Glomerular visceral epithelial cell (primary cell): Measurements from ENCODE around the gene PLIN4.
A peak's percentile ranks its signal among the peaks of the same experiment; 100 is the strongest.
"Not testable (repeated sequence)": the region's sequence is repeated elsewhere in the genome, so short reads cannot be mapped to it uniquely, and the experiment has no call there.

Experiments used
- DNase-seq: peaks from one replicate; pipeline ENCODE4 v3.0.0-alpha.2; 2016; ENCODE audit errors: extremely low spot score

The PLIN4 gene, protein sequence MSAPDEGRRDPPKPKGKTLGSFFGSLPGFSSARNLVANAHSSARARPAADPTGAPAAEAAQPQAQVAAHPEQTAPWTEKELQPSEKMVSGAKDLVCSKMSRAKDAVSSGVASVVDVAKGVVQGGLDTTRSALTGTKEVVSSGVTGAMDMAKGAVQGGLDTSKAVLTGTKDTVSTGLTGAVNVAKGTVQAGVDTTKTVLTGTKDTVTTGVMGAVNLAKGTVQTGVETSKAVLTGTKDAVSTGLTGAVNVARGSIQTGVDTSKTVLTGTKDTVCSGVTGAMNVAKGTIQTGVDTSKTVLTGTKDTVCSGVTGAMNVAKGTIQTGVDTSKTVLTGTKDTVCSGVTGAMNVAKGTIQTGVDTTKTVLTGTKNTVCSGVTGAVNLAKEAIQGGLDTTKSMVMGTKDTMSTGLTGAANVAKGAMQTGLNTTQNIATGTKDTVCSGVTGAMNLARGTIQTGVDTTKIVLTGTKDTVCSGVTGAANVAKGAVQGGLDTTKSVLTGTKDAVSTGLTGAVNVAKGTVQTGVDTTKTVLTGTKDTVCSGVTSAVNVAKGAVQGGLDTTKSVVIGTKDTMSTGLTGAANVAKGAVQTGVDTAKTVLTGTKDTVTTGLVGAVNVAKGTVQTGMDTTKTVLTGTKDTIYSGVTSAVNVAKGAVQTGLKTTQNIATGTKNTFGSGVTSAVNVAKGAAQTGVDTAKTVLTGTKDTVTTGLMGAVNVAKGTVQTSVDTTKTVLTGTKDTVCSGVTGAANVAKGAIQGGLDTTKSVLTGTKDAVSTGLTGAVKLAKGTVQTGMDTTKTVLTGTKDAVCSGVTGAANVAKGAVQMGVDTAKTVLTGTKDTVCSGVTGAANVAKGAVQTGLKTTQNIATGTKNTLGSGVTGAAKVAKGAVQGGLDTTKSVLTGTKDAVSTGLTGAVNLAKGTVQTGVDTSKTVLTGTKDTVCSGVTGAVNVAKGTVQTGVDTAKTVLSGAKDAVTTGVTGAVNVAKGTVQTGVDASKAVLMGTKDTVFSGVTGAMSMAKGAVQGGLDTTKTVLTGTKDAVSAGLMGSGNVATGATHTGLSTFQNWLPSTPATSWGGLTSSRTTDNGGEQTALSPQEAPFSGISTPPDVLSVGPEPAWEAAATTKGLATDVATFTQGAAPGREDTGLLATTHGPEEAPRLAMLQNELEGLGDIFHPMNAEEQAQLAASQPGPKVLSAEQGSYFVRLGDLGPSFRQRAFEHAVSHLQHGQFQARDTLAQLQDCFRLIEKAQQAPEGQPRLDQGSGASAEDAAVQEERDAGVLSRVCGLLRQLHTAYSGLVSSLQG (N-terminal part only)

GRCh38 chr19:4518345-4519171, at the start of gene PLIN4:
Gene PLIN4, minus strand, starts transcription at chr19:4518486. Its CDS starts 214 bp downstream, at chr19:4518272.
- no peak for DNase-seq

DNA sequence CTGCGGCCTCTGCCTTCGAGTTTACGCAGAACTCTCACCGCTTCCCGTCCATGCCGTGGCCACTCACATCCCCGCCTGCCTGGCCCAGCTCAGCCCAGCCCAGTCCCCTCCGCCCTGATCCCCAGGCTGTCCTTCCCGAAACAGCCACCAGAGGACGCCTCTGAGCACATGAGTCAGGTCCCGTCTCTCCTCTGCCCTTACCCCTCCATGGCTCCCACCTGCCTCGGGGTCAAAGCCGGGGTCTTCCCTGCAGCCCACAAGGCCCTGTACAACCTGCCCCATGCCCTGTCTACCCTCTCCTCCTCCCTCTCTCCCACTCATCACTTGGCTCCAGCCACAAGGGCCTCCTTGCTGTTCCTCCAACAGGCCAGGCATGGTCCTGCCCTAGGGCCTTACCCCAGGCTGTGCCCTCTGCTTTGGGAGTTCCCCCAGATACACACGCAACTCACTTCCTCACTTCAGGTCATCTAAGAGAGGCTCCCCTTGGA, 49.3 kb upstream of the PLIN4 start:
- DNase-seq = peak; percentile 41

DNA sequence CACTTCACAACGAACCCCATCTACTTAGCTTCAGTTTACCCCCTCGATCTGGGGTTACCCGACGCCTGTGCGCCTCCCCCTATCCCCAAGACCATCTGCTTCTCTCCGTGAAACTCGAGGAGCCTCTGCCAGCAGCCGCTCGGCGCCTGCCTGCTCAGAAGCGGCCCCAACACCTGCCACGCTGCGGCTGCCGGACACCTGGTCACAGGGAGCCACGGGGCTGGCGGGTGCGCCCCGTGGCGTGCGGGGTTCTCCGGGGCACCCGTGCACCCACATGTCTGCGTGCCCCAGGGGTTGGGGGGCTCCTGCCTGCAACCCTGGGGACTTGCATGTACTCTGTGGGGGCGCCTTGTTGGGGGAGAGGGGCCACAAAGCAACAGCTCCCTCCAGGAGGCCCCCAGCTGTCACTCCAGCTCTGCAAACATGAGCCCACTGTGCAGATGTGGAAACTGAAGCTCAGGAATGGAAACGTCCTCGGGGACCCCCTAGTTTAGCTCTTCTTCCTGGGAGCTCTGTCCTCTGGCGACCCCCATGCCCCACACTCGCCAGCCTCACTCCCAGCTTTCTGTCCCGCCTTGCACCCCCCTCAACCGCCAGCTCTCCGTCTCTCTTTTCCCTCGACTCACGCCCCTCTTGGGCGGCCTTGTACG, 48.2 kb upstream of the PLIN4 start:
- no peak for DNase-seq

GRCh38 chr19:4563562-4563961, 45.3 kb upstream of the PLIN4 start:
- not testable (repeated sequence) for DNase-seq

DNA sequence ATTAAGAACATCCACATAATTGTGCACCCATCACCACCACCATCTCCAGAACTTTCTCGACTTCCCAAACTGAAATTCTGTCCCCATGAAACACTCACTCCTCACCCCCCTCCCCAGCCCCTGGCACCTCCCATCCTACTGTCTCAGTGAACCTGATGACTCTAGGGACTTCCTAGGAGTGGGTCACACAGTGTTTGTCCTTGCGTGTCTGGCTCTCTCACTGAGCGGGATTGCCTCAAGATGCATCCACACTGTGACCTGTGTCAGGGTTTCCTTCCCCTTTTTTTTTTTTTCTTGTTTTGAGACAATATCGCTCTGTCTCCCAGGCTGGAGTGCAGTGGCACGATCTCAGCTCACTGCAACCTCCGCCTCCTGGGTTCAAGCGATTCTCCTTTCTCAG, 43.8 kb upstream of the PLIN4 start:
- not testable (repeated sequence) for DNase-seq

GRCh38 chr19:4559569-4559968, 41.3 kb upstream of the PLIN4 start, which contains the start of gene SEMA6B:
Gene SEMA6B, minus strand, starts transcription at chr19:4559684. Its CDS starts 1,227 bp downstream, at chr19:4558457.
- no peak for DNase-seq

DNA sequence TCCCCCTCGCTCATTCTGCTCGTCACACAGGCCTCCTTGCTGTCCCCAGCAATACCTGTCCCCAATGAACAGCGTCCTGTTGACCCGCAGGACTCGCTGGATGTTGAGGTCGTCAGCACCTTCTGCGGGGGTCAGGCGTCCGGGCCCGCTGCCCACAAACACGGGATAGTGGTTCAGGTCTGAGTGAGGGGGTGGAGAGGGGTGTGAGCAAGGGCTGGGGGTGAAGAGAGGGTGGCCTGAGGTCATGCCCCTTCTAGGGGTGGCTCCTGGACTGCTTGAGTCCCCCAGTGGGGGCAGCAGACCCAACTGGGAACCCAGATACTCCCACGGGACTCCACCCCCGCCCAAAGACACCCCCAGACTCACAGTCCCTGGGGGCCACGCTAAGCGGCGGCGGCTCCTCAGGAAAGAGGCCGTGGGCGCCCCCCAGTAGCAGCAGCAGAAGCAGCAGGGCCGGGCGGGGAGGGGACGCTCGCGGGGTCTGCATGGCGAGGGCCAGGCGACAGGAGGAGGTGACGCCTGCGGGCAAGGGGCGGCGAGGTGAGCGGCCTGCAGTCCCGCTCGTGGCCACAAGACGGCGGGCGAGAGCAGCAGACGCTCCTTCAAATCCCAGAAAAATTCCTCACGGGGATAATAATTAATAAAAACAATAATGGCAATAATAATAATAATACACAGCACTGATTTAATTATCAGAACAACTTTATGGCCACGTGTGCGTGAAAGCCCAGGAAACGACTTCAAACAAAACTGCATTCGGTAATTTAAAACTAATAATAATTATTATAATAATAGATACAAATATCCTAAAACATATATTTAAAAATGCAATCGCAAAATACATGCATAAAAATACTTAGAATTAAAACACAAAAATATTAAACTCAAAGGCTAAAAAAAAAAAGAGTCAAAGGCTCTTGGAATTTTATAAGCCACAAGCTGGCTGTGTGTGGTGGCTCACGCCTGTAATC, 40.0 kb upstream of the PLIN4 start:
- DNase-seq = peak; percentile 47

DNA sequence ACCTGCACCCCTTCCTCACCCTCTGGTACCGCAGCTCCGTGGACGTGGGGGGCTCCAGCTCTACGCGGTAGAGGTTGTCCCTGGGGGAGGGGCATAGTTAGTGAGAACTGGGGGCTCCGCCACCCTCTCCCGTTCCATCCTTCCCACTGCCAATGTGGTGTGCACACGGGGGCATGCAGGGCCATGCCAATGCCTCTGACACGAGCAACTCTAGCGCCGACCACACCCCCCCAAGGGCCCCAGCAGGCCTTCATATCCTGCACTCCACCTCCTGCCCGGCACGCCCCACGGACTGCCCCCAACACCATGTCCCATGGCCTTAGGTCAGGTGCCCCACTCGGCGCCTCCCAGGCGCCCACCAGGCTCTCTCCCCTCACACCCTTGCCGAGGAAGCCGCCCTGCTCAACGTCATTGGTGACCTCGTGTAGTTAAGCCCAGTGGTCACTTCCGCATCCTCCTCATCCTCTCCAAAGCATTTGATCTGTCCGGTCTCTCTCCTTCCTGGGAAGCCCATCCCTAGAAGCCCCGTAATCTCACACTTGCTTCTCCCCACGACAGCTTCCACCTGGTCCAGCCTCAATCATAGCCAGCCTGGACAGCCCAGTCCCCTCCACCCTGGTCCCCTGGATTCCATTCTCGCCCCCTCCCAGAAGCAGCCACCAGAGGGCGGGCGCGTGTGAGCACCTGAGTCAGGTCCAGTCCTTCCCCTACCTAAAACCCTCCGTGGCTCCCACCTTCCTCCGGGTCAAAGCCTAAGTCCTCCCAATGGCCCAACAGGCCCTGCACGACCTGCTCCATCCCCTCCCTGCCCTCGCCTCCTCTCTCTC, 39.1 kb upstream of the PLIN4 start:
- DNase-seq = no peak

DNA sequence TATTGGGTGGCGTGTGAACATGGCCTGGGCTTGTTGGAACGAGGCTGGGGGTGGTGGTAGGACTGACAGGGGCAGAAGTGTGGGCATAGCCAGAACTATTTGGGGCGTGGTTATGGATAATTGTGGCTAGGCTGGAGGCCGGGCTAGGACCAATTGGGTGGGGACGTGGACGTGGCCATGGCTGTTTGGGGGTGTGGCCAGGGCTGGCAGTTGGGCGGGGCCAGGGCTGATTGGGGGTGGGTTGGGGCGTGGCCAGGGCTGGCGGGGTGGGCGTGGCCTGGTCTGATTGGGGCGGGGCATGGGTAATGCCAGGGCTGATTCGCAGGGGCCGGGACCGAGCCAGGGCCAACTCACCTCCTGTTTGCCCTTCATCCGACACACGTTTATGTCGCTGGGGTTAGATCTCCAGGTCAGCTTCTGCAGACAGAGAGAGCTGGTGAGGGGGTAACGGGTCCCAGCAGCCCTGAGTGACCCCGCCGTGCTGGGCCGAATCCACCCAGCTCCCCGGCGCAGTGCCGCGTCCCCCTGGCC, 38.4 kb upstream of the PLIN4 start:
- no peak for DNase-seq

- no peak for DNase-seq
Measured at GRCh38 chr19:4555657-4556561, 37.6 kb upstream of the PLIN4 start.

DNA sequence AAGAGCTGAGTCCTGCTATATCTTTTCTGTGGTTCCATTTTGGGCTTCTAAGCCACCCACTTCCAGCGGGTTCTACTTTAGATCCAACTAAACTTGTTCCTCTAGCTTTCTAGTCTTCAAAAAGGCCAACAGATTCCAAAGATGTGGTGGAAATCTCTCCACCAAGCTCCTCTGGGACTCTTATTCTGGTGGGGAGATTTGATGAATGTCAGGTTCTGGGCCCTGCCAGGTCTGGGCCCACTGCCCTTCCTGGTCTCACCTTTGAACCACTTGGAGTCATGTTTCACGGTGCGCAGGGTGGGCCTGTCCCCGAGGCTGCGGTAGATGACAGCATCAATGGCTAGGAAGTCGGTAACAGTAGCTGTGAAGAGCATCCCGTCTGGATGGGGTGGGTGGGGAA, 36.4 kb upstream of the PLIN4 start:
- DNase-seq = no peak

GRCh38 chr19:4553775-4554174, 35.5 kb upstream of the PLIN4 start:
- DNase-seq = no peak

GRCh38 chr19:4553092-4553695, 34.9 kb upstream of the PLIN4 start:
- DNase-seq = no peak

- no peak for DNase-seq
Measured at GRCh38 chr19:4552525-4552819, 34.2 kb upstream of the PLIN4 start.

DNA sequence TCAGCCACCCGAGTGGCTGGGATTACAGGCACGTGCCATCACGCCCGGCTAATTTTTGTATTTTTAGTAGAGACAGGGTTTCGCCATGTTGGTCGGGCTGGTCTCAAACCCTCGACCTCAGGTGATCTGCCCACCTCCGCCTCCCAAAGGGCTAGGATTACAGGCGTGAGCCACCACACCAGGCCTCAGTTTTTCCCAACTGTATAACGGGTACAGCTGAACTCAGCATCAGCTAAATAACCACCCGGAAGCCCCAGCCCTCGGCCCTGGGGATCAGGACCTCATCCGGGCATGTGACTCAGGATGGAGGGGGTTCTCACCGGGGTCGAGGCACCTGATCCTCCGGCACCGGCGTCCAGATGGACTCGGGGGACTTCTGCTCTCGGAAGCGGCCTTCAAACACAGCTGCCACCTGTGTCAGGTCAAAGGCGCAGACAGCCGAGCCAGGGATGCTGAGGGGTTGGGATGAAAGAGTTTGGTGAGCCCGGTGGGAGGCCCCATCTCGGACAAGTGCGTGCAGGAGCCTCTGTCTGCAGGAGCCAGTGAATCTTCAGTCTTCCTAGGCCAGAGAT, 32.3 kb upstream of the PLIN4 start:
- DNase-seq = no peak

DNA sequence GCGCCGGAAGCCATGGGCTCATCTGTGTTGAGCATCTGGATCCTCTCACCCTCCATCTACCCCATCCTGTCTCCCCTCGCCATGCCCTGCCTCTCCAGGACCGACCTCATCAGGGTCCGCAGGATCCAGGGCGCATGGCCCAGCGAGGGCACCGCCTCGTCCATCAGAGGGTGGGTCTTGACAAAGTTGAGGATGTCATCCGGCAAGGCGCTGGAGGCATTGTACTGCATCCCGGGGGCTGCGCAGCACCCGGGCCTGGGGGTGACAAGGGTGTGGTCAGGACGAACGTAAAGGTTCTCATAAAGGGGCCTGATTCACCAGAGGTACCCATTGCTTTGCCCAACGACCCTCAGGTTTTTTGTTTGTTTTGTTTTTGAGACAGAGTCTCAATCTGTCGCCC, 31.7 kb upstream of the PLIN4 start:
- no peak for DNase-seq
